NCI-H2107 treated with DMSO at 0.1 percent for 48 hours (cell line): Measurements from ENCODE around the gene HAUS2.
"Not testable (repeated sequence)": the region's sequence is repeated elsewhere in the genome, so short reads cannot be mapped to it uniquely, and the experiment has no call there.

ENCODE experiments used
- DNase-seq: peaks from one replicate; lab custom pipeline; 2025; ENCODE audit not compliant: unreplicated experiment; lab: John Stamatoyannopoulos, UW

Gene HAUS2

DNA sequence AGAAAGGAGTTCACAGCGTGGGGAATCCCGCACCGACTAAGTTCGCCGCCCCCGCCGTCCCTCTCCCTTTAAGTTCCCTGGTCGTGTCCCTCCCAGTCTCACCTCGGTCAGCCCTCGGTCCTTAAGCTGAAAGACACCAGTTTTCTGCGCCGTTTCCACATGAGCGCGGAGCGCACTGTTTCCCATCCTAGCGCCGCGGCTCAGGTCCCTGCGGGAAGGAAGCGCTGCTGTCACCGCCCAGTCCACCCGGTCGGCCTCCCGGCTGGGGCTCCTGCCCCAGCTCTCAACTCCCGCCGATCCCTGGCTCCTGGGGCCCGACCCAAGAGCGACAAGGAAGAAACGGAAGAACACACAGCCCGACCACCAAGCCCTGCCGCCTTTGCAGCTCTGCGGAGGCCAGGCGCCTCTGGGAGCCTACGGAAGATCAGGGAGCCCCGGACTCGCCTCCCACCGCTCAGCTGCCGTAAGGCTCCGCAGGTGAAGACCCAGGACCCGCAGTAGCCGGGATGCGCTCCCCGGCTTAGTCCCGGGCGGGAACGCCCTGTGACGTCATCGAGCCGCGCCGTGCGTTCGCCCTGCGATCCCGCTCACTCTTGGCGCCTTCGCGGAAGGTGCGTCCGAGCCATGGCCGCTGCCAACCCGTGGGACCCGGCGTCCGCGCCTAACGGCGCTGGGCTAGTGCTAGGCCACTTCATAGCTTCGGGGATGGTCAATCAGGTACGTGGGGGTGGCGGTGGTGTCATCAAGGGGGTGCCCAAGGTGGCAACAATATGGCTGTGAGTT, at the start of gene HAUS2, which contains the start of gene LRRC57:
Gene HAUS2 (plus strand): TSS at position 590 of the 783 bp plus-strand sequence. CDS start 35 bp downstream, at position 625.
Gene LRRC57 (minus strand): TSS at position 545 of the 783 bp plus-strand sequence. CDS start 359 bp downstream, at position 186.
- peak; percentile 35 for DNase-seq

GRCh38 chr15:42499858-42500609, 48.6 kb upstream of the HAUS2 start:
- DNase-seq, result no peak

GRCh38 chr15:42502477-42502876, 46.2 kb upstream of the HAUS2 start:
- DNase-seq, result no peak

- no peak for DNase-seq
Observed at GRCh38 chr15:42503825-42504224, 44.8 kb upstream of the HAUS2 start.

DNA sequence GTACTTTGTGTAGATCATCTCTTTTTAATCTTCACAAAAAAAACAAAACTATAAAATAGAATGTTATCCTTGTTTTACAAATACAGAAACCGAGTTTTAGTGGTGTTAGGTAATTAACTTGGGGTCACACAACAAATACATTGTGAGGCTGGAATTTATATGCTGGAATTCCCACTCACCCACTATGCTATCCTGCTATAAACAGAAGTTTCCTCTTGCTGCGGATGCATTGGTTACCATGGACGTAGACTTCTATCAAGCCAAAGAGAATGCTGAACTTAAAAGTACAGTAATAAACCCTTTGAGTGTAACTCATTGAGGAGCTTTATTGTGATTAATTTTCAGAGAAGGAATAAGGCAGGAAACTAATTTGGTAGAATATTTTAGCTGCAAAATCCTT, 44.0 kb upstream of the HAUS2 start:
- no peak for DNase-seq

GRCh38 chr15:42507514-42507913, 41.1 kb upstream of the HAUS2 start:
- no peak for DNase-seq

DNA sequence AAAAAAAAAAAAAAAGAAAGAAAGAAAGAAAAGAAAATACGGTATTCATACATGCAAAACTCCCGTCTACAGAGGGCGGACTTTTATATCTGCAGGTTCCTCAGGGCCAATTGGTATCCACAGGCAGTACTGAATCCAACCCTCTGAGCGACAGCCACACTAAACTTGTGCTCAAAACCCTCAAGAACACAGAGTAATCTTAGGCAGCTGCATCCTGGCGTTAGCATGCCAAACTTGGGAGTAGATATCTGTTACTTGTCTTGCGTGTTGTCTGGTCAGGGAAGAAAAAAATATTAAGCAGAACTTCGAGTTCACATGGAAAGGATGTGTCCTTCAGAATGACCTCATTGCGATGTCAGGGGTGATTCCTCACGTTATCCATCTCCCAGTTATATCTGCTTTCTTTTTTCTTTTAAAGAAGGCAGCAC, 40.4 kb upstream of the HAUS2 start:
- no peak for DNase-seq

DNA sequence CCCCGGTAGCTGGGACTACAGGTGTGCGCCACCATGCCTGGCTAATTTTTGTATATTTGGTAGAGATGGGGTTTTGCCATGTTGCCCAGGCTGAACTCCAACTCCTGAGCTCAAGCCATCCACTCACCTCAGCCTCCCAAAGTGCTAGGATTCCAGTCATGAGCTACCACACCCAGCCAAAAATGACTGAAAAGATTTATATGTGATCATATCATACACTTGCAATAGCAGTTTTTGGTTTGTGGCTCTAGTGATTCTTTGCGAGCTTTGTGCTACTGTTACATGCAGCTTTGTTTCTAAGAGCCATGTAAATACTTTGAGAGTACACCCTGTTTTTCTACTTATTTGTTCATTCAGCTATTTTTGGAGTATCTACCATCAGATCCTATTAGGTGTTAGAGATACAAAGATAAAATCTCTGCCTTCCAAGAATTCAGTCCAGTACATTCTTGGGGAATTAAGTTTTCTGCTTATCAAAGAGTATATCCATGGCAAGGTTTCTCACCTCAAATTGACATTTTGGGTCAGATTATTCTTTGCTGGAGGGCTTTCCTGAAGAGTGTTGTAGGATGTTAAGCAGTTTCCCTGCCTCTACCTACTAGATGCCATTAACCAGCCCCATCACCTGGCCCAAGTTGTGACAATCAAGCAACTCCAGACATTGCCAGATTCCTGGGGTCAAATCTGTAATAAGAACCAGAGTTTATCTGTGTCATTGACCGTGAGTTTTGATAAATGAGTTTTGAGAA, 38.2 kb upstream of the HAUS2 start:
- no peak for DNase-seq

DNA sequence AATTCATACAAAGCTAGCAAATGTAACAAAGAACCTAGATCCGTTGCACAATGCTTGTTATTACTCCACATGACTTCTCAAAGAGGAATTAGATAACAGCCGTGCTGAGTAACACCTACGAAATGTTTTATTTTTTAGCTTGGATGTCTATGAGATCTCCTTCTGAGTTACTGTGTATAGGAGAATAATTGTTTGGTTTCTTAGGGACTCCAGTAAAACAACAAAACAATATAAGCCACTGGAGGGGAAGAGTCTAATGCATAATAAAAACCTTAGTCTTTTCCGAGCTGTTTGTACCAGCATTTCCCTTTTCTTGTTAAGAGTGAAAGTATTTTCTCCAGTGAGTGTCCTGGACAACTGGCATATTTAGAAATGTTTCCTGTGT, 37.6 kb upstream of the HAUS2 start:
- DNase-seq, result no peak

DNA sequence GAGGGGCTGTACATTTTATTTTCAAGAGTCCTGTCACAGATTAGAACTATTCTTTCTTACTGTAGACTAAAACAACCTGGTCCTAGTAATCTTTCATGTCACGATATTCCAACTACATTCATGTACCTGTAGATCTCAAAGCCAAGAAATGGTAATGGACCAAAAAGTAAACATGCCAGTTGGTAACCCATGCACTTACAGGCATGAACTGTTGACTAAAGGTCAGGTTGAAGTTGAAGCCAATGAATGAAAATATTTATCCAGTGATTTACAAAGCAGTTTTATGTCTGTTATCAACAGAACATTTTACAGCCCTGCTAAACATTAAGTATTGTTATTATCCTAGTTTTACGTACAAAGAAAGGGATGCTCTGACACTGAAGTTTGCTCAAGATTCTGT, 25.3 kb upstream of the HAUS2 start:
- no peak for DNase-seq

DNA sequence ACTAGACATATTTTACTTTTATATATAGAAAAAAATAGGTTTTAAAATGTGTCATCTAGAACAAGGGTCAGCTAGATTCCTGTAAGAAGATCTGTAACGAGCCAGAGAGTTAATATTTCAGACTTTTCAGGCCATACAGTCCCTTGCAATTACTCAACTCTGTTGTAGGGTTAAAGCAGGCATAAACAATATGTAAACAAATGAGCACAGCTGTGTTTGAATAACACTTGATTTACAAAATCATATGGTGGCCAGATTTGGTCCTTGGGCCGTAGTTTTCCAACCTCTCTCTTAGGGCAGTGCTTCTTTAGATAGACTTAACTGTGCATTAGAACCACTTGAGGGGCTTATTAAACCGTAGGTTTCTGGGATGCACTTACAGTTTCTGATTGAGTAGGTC, 19.7 kb upstream of the HAUS2 start:
- no peak for DNase-seq

DNA sequence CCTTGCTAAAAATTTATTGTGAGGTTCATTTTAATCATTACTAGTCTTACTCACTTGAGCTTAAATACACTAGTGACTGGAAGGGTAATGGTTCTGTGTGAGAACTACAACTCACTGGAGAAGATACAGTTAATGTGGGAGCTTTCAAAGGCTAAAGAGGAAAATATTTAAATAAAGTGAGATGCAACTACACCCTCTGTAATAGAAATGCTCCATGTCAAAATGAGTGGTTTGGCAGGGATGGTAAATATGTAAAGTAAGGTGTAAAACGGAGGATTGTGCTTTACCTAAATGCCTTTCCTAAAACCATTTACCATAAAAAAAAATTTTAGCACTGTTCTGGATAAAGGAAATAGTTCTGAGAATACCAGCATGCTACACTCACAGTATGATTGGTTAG, 15.4 kb upstream of the HAUS2 start:
- DNase-seq, result no peak

DNA sequence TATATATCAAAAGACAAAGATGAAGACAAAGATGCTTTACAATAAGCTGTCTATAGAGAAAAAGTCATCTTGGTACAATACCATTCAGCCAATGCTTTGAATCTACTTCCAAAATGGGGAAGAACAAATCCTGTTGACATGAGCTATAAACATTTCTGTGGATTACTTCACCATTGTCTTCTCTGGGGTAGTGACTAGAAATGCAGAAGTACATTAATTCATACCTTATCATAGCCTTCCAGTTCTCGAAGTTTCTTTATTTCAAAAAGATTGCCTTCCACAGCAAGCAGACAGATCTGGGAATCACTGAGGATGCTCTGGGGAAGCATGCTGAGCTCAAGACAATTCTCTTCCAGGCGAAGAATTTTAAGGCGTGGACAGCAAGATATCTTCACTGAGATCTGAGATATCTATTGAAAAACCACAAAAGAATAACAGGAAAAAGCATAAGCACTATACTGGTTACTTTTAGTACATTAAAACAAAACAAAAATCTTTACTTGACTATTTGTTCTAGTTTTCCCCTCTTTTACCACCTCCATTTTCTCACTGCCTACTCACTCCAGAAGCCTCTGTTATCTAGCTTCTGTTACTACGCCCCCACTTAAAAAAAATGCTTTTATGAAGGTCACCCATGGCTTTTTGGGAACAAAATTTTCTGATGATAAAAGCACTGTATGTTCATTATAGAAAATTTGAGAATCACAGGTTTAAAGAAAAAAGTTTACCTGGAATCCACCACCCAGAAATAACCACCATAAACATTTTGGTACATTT, 3.6 kb upstream of the HAUS2 start:
- no peak for DNase-seq

GRCh38 chr15:42547918-42548248, 755 bp upstream of the HAUS2 start:
- no peak for DNase-seq

GRCh38 chr15:42549032-42549491, 424 bp downstream of the HAUS2 start:
- DNase-seq, result no peak

DNA sequence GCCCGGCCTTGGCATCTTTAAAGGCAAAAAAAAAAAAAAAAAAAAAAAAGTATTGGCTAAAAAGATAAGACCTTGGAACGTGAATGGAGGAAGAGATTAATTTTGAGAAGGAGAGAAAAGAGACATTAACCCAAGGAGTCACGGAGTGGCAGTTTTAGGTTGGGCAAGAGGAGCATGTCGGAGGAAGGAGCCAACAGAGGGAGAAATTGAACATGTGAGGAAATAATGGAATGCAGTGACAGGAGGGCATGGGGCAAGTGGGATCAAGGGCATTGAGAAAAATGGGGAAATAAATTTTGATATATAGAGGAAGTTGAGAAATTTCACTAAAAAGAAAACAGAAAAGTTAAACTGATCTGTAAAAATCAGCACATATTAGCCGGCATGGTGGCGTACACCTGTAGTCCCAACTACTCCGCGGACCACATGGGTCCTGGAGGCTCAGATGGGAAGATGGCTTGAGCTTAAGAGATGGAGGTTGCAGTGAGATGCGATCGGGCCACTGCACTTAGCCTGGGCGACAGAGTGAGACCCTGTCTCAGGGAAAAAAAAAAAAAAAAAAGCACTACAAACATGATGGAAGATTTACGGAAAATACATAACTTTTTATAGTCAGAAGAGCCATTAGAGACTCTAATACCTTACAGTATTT, 1.2 kb downstream of the HAUS2 start:
- no peak for DNase-seq

DNA sequence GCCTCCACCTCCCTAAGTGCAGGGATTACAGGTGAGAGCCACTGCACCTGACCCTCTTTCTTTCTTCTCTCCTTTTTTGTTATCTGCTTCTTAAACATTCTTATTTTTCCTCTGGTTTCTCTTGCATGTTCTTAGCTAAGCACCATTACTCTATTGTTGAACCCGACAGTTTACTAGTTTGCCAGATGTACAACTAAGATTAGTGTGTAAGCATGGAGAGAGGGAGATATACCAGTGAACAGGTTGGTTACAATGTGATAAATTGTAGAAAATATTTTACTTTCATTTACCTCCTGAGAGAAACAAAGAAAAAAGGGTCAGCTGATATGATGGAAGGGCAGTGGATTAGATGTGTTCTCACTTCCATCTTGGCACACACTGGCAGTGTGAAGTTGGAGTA, 4.9 kb downstream of the HAUS2 start:
- no peak for DNase-seq

DNA sequence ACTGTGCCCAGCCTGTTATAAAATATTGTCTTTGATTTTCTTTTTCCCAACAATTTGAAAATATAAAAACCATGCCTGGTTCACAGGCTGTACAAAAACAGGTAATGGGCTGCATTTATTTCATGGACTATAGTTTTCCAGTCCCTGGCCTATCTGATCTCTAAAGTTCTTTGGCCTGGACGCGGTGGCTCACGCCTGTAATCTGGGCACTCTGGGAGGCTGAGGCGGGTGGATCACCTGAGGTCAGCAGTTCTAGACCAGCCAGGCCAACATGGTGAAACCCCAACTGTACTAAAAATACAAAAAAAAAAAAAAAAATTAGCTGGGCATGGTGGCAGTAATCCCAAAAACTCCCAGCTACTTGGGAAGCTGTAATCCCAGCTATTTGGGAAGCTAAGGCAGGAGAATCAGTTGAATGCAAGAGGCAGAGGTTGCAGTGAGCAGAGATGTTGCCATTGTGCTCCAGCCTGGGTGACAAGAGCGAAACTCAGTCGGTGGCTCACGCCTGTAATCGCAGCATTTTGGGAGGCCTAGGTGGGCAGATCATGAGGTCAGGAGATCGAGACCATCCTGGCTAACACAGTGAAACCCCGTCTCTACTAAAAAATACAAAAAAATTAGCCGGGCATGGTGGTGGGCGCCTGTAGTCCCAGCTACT, 8.0 kb downstream of the HAUS2 start:
- not testable (repeated sequence) for DNase-seq

DNA sequence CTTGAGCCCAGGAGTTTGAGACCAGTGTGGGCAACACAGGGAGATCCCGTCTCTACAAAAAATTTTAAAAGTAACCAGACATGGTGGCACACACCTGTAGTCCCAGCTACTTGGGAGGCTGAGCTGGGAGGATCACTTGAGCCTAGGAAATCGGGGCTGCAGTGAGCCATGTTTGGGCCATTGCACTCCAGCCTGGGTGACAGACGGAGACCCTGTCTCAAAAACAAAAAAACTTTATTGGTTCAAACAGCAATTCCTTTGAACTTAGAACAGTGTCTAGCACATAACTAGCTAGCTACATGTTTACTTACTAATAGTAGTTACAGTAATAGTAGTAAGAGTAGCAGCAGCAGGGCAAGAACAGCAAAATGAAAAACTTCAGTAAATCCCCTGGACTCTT, 10.1 kb downstream of the HAUS2 start:
- no peak for DNase-seq
